ENCODE results near the gene XYLT1.

XYLT1 gene

GRCh38 chr16:17230932-17231581 is 239.7 kb downstream of the XYLT1 start:
- no peak for DNase-seq (ENCODE audit: low spot score)
- no peak for TF ChIP-seq CTCF (conservative IDR thresholded peaks at IDR 0.05; ENCODE audit: low read depth)
- no peak overlapping the region for H3K27ac ChIP-seq
- ChIA-PET POLR2A (ENCODE audit: low non-redundant PET) (no interaction called here), CTCF (interaction anchor here (0.6 kb wide), 1 partner anchor 348 kb away, joined by 3 read pairs; no protein-coding TSS in a partner anchor)

- POLR2A ChIA-PET (ENCODE audit: low non-redundant PET) = no interaction called here
- H3K27ac ChIP-seq = no peak overlapping the region
- no peak for DNase-seq (ENCODE audit: low spot score)
- CTCF ChIA-PET = no interaction called here
- TF ChIP-seq CTCF (conservative IDR thresholded peaks at IDR 0.05; ENCODE audit: low read depth) = no peak
Measured at GRCh38 chr16:17229766-17230165, 241.0 kb downstream of the XYLT1 start.

- ChIA-PET POLR2A (ENCODE audit: low non-redundant PET) (no interaction called here), CTCF (no interaction called here)
- TF ChIP-seq CTCF (conservative IDR thresholded peaks at IDR 0.05; ENCODE audit: low read depth) = no peak
- no peak overlapping the region for H3K27ac ChIP-seq
- DNase-seq (ENCODE audit: low spot score) = no peak
Measured at GRCh38 chr16:17229131-17229530, 241.6 kb downstream of the XYLT1 start.

- no peak overlapping the region for H3K27ac ChIP-seq
- ChIA-PET CTCF (no interaction called here), POLR2A (ENCODE audit: low non-redundant PET) (no interaction called here)
- DNase-seq (ENCODE audit: low spot score) = no peak
- TF ChIP-seq CTCF (conservative IDR thresholded peaks at IDR 0.05; ENCODE audit: low read depth) = no peak
Measured at GRCh38 chr16:17228708-17229055, 242.1 kb downstream of the XYLT1 start.

GRCh38 chr16:17228048-17228707 is 242.6 kb downstream of the XYLT1 start:
- no peak overlapping the region for H3K27ac ChIP-seq
- TF ChIP-seq CTCF (conservative IDR thresholded peaks at IDR 0.05; ENCODE audit: low read depth) = no peak
- DNase-seq (ENCODE audit: low spot score) = no peak
- ChIA-PET POLR2A (ENCODE audit: low non-redundant PET) (no interaction called here), CTCF (interaction anchor here (0.6 kb wide), 3 partner anchors 11 to 241 kb away, joined by 3 to 4 read pairs (median 3); no protein-coding TSS in a partner anchor)

- POLR2A ChIA-PET (ENCODE audit: low non-redundant PET) = no interaction called here
- no peak overlapping the region for H3K27ac ChIP-seq
- peak; percentile 32 for DNase-seq (ENCODE audit: low spot score)
- no peak for TF ChIP-seq CTCF (conservative IDR thresholded peaks at IDR 0.05; ENCODE audit: low read depth)
- CTCF ChIA-PET = interaction anchor here (0.5 to 0.6 kb wide), 2 partner anchors 40 to 761 kb away, joined by 3 to 4 read pairs; no protein-coding TSS in a partner anchor
Measured at GRCh38 chr16:17227278-17227677, 243.5 kb downstream of the XYLT1 start.
